ENCODE data around the gene PACRG. TPM values are rescaled to one million over a fixed set of nuclear protein-coding genes. Genes with fewer than 3 reads are reported as not detected.

Gene PACRG
- total RNA-seq, 1 experiment from 2014 or later: 0.52 TPM

DNA sequence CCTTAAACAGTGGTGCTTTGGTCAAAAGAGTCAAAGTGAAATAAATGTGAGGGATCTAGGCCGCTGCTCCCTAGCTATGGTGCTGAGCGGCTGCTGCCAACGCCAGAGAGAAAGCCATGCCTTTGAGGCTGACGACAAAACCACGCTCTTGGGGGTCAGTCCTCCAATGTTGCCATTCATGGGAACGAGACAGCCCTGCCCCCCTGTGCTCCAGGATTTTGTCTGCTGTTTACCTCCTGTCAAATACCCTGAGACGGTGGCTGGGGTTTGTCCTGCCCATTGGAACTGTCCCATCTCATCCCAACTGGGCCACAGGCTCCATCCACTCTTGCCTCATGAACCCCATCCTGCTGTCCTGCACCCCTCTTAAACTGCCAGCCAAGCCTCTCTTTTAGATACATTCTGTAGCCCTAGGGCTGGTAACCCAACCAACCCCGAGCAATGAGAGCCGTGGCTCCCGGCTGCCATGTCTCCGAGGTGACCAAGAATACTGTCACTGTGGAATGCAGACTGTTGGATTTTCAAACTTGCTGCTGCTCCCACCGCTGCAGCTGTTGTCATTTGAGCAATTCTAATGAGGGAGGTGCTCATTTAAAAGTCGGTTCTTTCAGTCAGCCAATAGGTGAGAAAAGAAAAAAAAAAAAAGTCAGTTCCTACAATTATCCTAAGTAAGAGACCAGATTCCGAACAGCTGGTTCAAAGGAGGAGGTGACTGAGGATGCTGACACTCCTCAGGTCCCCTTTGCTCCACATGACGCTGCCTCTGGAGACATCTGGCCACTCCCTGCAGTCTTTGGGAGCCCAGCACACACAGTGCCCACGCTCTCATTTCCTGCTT lies 613.7 kb downstream of the PACRG start:
- Histone ChIP-seq H3K4me3 (ENCODE audit: insufficient read depth, low read depth, low read length) (no peak overlapping the region), H3K36me3 (replicated peaks; ENCODE audit: control insufficient read depth, insufficient read depth, low read length) (no peaks in the 10 kb centered on the region), H3K27me3 (ENCODE audit: control insufficient read depth, insufficient read depth, low read length) (peaks cover 4% of the 10 kb centered on the region)
- DNase-seq: no peak

DNA sequence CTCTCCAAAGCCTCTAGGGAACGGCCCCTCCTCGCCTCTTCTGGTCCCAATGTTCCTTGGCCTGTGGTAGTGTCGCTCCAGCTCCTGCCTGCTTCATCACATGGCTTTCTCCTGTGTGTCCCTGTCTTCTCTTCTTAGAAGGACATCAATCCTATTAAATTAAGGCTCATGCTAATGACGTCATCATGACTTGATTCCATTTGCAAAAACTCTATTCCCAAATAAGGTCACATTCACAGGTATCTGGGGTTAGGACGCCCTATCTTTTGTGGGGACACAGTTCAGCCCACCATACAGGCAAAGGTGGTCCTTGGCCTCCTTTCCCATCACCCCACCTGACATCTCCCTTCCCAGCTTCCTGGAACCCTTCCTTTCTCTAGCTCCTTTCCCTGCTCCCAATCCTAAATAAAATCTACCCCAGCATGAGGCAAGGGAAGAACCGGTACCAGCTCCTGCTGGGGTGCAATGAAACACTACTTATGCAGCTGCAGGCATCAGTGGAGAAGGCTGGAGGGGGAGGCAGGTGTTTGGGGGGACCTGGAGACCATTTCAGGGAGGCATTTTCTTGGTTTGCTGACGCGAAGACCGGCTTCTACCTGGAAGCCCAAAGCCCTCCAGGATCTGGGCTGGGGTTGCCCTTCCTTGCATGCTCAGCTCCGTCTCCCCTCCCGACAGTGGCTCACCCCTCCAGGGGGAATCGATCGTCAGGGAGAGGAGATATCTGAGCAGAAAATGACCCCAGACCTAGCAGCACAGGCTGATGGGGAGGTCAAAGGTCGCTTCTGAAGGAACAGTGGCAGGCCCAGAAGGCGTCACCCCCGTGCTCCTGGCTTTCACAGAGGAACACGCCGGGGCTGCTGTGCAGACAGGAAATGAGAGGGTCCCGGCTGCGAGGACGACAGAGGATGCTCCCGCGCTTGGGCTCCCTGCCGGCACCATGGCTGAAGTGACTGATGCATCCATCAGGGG lies 615.1 kb downstream of the PACRG start:
- Histone ChIP-seq H3K27me3 (ENCODE audit: control insufficient read depth, insufficient read depth, low read length) (no peaks in the 10 kb centered on the region), H3K36me3 (replicated peaks; ENCODE audit: control insufficient read depth, insufficient read depth, low read length) (no peaks in the 10 kb centered on the region), H3K4me3 (ENCODE audit: insufficient read depth, low read depth, low read length) (no peak overlapping the region)
- no peak for DNase-seq

DNA sequence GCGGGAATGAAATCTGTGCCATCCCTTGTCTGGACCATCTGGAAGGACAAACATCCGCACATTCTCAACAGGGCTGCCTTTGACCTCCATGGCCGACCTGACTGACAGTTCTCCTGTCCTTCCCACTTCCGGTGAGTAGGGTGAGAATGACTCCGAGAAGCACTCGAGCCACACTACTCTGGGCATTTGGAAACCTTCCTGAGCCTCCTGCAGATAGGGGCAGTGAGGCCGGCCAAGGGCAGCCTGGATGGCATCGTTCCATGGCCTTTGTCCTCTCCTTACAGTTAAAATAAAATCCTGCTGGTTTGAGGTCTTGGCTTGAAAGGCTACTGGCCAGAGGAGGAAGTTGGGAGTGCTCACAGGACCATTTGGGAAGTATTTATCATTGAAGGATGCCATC lies 615.8 kb downstream of the PACRG start:
- H3K4me3 ChIP-seq (ENCODE audit: insufficient read depth, low read depth, low read length): no peak overlapping the region
- H3K27me3 ChIP-seq (ENCODE audit: control insufficient read depth, insufficient read depth, low read length): no peaks in the 10 kb centered on the region
- H3K36me3 ChIP-seq (replicated peaks; ENCODE audit: control insufficient read depth, insufficient read depth, low read length): no peaks in the 10 kb centered on the region
- DNase-seq: no peak

DNA sequence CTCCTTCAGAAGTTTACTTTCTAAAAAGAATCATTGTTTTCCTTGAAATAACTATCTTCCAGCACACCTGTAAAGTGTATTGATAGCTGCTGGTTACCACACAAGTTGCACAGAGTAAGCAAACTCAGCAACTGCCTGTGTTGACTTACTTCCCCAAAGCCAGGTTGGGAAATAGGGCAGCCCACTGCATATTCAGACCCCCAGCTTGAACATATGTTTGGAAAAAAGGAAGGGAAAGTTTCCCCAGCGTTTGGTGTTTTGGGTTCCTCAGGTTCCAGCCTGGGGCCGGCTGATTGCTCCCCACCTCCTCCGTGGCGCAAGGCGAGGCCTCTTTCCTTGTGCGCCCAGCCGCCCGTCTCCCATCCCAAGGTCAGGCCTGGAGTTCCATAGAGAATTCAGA lies 616.6 kb downstream of the PACRG start:
- no peak for DNase-seq
- H3K4me3 ChIP-seq (ENCODE audit: insufficient read depth, low read depth, low read length): no peak overlapping the region

DNA sequence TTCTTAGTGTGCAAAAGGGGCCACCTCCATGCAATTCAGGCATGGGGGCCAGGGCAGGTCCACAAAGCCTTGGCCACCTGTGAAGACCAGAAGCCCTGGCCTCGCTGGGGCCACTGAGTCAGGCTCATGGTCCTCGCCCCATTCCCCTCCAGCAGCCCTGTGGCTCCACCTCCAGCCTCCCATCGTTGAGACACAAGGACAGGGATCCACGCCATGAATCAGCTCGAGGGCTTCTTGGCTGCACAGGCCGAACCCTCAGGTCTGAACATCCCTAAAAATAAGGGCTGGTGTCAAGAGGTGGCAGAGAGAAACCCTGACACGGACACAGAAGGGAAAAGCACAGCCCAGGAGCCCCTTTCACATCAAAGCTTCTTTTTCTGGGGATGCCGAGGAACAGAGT lies 618.2 kb downstream of the PACRG start:
- no peak for DNase-seq
- Histone ChIP-seq H3K27me3 (ENCODE audit: control insufficient read depth, insufficient read depth, low read length) (no peaks in the 10 kb centered on the region), H3K36me3 (replicated peaks; ENCODE audit: control insufficient read depth, insufficient read depth, low read length) (no peaks in the 10 kb centered on the region), H3K4me3 (ENCODE audit: insufficient read depth, low read depth, low read length) (no peak overlapping the region)

More for the DNA sequence above, 616.6 kb downstream of the PACRG start:
- no peaks in the 10 kb centered on the region for H3K36me3 ChIP-seq (replicated peaks; ENCODE audit: control insufficient read depth, insufficient read depth, low read length)
- no peaks in the 10 kb centered on the region for H3K27me3 ChIP-seq (ENCODE audit: control insufficient read depth, insufficient read depth, low read length)

DNA sequence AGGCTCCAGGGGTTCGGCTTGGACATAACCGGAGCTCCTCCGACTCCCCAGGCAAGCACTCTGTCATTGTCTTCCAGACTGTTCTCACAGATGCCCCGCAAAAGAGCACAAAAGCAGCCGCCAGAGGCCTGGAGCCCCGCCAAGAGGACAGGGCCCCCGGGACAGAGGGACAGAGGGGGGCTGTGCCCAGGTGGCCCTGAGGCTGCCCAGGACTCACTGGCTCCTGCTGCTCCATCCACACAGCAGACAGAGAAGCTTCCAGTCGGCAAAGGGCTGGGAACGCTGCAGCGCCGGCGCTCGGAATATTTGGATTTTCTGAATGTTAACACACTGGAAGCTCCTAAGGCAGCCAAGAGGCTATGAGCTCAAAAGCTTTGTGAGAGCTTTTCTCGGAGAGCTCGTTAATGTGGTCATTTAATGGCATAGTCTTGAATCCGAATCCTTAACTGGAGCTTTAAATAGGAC lies 618.8 kb downstream of the PACRG start:
- H3K4me3 ChIP-seq (ENCODE audit: insufficient read depth, low read depth, low read length): no peak overlapping the region
- no peak for DNase-seq
- no peaks in the 10 kb centered on the region for H3K36me3 ChIP-seq (replicated peaks; ENCODE audit: control insufficient read depth, insufficient read depth, low read length)
- no peaks in the 10 kb centered on the region for H3K27me3 ChIP-seq (ENCODE audit: control insufficient read depth, insufficient read depth, low read length)

DNA sequence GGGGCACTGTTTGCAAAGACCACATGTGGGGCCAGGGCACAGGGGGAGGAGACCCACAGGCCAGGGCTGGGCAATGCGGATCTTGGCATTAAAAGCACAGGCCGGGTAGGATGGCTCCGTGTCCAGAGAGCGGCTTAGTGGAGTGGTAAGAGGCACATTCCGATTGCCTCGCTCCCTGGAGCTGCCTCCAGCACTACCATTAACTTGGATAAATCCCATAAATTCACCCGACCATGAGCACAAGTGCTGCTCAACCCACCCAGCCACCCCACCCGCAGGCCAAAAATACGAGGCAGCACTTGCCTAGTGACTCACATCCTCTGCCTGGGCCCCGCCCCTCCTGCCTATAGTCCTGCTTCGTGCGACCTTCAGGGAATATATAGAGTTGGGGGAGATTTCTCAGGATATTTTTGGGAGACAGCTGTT lies 619.3 kb downstream of the PACRG start:
- Histone ChIP-seq H3K4me3 (ENCODE audit: insufficient read depth, low read depth, low read length) (no peak overlapping the region), H3K27me3 (ENCODE audit: control insufficient read depth, insufficient read depth, low read length) (no peaks in the 10 kb centered on the region), H3K36me3 (replicated peaks; ENCODE audit: control insufficient read depth, insufficient read depth, low read length) (no peaks in the 10 kb centered on the region)
- no peak for DNase-seq

DNA sequence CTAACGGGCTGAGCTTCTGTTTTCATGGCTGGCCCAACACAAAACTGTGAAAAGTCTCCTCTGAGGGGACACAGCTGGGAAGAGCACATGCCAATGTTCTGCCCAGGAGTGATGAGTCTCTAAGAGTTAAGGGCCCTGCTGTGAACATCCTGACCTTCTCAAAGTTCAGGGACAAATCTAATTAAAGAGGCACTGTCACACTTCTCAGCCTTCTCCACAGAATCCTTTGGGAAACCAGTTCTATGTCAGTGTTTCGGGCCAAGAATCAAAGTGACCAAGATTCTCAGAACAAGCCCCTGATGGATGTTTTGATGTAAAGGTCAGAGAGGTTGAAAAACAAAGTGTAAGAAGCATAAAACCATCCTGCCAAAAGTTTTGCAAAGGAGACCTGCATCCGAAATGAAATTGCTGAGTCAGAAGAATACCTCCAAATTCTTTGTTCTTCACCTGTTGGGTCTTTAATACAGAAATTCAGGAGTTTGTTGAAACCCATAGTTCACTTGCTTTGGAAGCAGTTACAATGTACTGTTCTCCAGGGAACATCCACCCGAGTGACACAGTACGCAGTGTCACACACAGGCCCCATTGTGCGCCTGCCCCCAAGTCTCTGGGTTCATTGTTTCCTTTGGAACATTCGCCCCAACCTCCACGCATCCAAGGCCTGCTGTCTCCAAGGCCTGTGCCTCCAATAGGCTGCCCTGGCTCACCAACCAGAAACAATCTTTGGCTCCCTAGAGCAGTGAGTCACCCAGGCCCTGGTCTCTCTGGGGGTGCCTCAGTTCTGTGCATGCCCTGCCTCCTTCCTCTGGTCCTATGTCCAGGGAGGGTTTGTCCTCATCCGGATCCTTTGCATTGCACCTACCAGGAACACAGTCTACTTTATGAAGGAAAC lies 621.3 kb downstream of the PACRG start:
- no peaks in the 10 kb centered on the region for H3K27me3 ChIP-seq (ENCODE audit: control insufficient read depth, insufficient read depth, low read length)
- H3K36me3 ChIP-seq (replicated peaks; ENCODE audit: control insufficient read depth, insufficient read depth, low read length): no peaks in the 10 kb centered on the region
- no peak overlapping the region for H3K4me3 ChIP-seq (ENCODE audit: insufficient read depth, low read depth, low read length)
- no peak for DNase-seq

DNA sequence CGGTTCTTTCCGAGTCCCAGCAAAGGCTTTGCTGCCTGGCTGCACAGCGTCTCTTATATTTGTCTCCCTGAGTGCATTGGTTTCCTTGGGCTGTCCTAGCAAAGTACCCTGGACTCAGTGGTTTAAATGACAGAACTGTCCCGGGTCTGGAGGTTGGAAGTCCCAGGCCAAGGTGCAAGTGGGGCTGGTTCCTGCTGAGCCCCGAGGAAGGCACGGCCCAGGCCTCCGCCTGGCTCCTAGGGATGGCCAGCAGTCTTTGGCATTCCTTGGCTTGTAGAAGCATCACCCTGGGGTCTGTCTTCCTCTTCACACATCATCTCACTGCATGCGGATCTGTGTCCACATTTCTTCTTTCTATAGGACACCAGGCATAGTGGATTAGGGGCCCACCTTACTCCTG lies 621.9 kb downstream of the PACRG start:
- DNase-seq: no peak
- Histone ChIP-seq H3K4me3 (ENCODE audit: insufficient read depth, low read depth, low read length) (no peak overlapping the region), H3K36me3 (replicated peaks; ENCODE audit: control insufficient read depth, insufficient read depth, low read length) (no peaks in the 10 kb centered on the region), H3K27me3 (ENCODE audit: control insufficient read depth, insufficient read depth, low read length) (no peaks in the 10 kb centered on the region)

DNA sequence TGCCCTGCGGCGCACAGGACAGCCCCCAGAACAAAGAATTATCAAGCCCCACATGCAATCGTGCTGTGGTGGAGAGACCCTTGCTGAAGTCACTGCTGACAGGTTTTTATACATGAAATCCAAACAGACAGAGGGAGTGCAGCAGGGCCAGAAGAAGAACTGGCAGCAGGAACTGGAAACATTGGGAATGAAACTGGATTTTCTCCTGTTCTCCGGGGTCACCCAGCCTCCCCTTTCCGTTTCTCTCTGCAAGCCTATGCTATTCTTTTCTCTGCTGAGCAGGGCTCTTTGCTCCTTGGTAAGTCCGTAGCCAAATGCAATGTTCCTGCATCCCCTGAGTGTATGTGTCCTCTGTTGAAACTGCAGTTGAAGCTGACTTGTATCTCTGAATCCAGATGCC lies 623.2 kb downstream of the PACRG start:
- no peak for DNase-seq
- Histone ChIP-seq H3K36me3 (replicated peaks; ENCODE audit: control insufficient read depth, insufficient read depth, low read length) (no peaks in the 10 kb centered on the region), H3K4me3 (ENCODE audit: insufficient read depth, low read depth, low read length) (no peak overlapping the region), H3K27me3 (ENCODE audit: control insufficient read depth, insufficient read depth, low read length) (no peaks in the 10 kb centered on the region)

DNA sequence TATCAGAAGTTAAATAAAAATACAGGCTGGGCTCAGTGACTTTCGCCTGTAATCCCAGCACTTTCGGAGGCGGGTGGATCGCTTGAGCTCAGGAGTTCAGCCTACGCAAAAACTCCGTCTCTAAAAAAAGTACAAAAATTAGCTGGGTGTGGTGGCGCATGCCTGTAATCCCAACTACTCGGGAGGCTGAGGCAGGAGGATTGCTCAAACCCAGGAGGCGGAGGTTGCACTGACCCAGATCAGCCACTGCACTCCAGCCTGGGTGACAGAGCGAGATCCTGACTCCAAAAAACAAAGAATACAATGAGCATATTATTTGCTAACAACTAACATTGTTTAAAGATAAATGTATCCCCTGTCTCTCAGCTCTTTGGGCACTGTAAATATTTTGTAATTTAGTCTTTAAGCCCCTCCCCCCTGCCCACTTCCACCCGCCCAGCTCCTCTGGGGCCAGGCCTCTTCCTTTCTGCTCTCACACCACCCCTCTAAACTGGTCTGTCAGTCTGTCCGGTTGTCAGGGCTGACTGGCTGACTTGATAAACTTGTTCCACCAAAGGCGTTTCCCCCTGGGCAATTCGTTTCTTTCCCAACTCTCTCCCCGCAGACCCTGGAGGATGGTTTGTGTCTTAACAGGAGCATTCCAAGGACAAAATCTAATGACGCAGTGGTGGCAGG lies 624.4 kb downstream of the PACRG start:
- Histone ChIP-seq H3K4me3 (ENCODE audit: insufficient read depth, low read depth, low read length) (no peak overlapping the region), H3K27me3 (ENCODE audit: control insufficient read depth, insufficient read depth, low read length) (no peaks in the 10 kb centered on the region), H3K36me3 (replicated peaks; ENCODE audit: control insufficient read depth, insufficient read depth, low read length) (no peaks in the 10 kb centered on the region)
- no peak for DNase-seq

DNA sequence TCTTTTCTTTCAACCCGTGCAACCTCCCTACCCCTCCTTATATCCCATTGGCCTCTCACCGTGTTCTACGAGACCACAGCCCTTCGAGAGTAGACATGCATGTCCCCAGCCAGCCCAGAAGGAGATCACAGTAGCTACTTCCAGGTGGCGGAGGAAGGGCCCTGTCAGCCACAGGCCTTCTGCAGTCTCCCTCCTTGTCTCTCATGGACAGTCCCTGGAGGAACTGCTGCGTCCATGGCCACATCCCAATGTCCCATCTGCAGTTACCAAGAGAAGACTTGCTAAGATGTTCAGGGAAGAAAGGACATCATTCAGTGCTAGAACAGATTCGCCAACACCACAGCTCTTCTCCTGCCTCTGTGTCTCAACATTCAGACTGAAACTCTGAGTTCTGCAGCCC lies 625.2 kb downstream of the PACRG start:
- no peaks in the 10 kb centered on the region for H3K27me3 ChIP-seq (ENCODE audit: control insufficient read depth, insufficient read depth, low read length)
- H3K4me3 ChIP-seq (ENCODE audit: insufficient read depth, low read depth, low read length): no peak overlapping the region
- no peaks in the 10 kb centered on the region for H3K36me3 ChIP-seq (replicated peaks; ENCODE audit: control insufficient read depth, insufficient read depth, low read length)
- DNase-seq: no peak

DNA sequence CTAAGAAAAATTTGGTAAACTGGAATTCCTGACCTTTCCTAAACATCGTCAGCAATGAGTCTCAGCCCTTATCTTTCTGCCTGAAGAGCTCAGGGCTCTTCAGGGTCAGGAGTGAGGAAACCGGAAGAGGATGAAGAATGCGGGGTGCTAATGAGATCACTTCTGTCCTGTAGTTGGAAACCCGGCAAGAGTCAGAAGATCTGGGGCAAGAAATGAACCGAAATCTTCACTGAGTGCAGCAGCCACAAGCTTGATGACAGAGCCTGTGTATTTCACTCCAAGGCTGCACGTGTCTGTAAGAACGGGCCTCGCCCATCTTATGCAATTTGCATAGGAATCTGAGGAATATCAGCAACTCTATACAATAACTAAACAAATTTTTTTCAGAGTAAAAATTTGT lies 626.3 kb downstream of the PACRG start:
- DNase-seq: no peak
- no peaks in the 10 kb centered on the region for H3K36me3 ChIP-seq (replicated peaks; ENCODE audit: control insufficient read depth, insufficient read depth, low read length)
- H3K4me3 ChIP-seq (ENCODE audit: insufficient read depth, low read depth, low read length): no peak overlapping the region
- no peaks in the 10 kb centered on the region for H3K27me3 ChIP-seq (ENCODE audit: control insufficient read depth, insufficient read depth, low read length)

All from H7 (cell line).